Superior temporal gyrus (tissue), 1 donor: ENCODE measurements around the gene PDZD8.

Experiments
- DNase-seq: peaks from one replicate; pipeline ENCODE4 v3.0.0-alpha.2; 2016; ENCODE audit errors: extremely low spot score

PDZD8 gene

GRCh38 chr10:117391436-117392205 lies 16.4 kb upstream of the PDZD8 start:
- no peak for DNase-seq

- no peak for DNase-seq
Observed at GRCh38 chr10:117390420-117390819, 15.2 kb upstream of the PDZD8 start.

GRCh38 chr10:117386805-117387204 lies 11.6 kb upstream of the PDZD8 start:
- DNase-seq: no peak

GRCh38 chr10:117382861-117383260 lies 7.6 kb upstream of the PDZD8 start:
- no peak for DNase-seq

- no peak for DNase-seq
Observed at GRCh38 chr10:117374506-117375359, 507 bp downstream of the PDZD8 start.

- DNase-seq: peak; percentile 56
Observed at GRCh38 chr10:117373823-117374505, 1.3 kb downstream of the PDZD8 start.

- DNase-seq: no peak
Observed at GRCh38 chr10:117370205-117370604, 5.0 kb downstream of the PDZD8 start.

- DNase-seq: no peak
Observed at GRCh38 chr10:117367718-117368117, 7.5 kb downstream of the PDZD8 start.

GRCh38 chr10:117366741-117367140 lies 8.5 kb downstream of the PDZD8 start:
- DNase-seq: no peak

GRCh38 chr10:117365612-117366011 lies 9.6 kb downstream of the PDZD8 start:
- DNase-seq: no peak

- no peak for DNase-seq
Observed at GRCh38 chr10:117364110-117364960, 10.9 kb downstream of the PDZD8 start.

GRCh38 chr10:117363028-117363427 lies 12.2 kb downstream of the PDZD8 start:
- DNase-seq: no peak

GRCh38 chr10:117362313-117362712 lies 12.9 kb downstream of the PDZD8 start:
- no peak for DNase-seq

GRCh38 chr10:117360994-117361667 lies 14.1 kb downstream of the PDZD8 start:
- DNase-seq: no peak

GRCh38 chr10:117360016-117360415 lies 15.2 kb downstream of the PDZD8 start:
- no peak for DNase-seq

GRCh38 chr10:117355072-117355471 lies 20.2 kb downstream of the PDZD8 start:
- DNase-seq: no peak

- DNase-seq: no peak
Observed at GRCh38 chr10:117353684-117354083, 21.6 kb downstream of the PDZD8 start.

- DNase-seq: no peak
Observed at GRCh38 chr10:117352724-117353123, 22.5 kb downstream of the PDZD8 start.

GRCh38 chr10:117351996-117352395 lies 23.2 kb downstream of the PDZD8 start:
- DNase-seq: no peak

GRCh38 chr10:117351558-117351957 lies 23.7 kb downstream of the PDZD8 start:
- DNase-seq: no peak

GRCh38 chr10:117350909-117351308 lies 24.3 kb downstream of the PDZD8 start:
- DNase-seq: no peak
